Measurements from ENCODE around the gene WBP4.

Gene WBP4

DNA sequence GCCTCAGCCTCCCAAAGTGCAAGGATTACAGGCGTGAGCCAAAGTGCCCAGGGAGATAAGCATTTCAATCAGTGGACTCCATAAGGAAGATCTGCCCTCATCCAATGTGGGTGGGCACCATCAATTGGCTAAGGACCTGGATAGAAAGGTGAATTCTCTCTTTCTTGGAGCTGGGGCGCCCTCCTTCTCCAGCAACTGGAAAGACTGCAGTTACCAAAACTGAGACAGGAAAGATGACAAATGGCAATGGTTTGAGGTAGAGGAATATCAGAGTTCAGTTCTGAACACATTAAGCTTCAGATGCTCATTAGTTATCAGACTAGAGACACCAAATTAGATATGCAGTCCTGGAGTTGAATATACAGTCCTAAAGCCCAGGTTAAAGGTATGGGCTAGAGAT is 31.7 kb upstream of the WBP4 start:
- Histone ChIP-seq H3K36me3 (ENCODE audit: insufficient read depth, low read length) (peaks cover 32% of the 10 kb centered on the region), H3K27ac (ENCODE audit: low read length) (peak overlapping the region; percentile 14; the same call in 1 of the 2 replicates), H2AFZ (ENCODE audit: low read depth, low read length) (no peak overlapping the region), H3K79me2 (ENCODE audit: insufficient read depth, low read length) (peaks cover 97% of the 10 kb centered on the region), H3K4me1 (ENCODE audit: insufficient read depth, low read length) (no peaks in the 10 kb centered on the region; the same call in 1 of the 2 replicates), H3K9me3 (ENCODE audit: insufficient read depth, low read length, severe bottlenecking) (no peaks in the 10 kb centered on the region), H3K9ac (ENCODE audit: low read depth, low read length) (no peak overlapping the region), H4K20me1 (ENCODE audit: insufficient read depth, low read length) (peaks cover 20% of the 10 kb centered on the region; the same call in 1 of the 2 replicates), H3K27me3 (ENCODE audit: insufficient read depth, low read length, poor library complexity) (no peaks in the 10 kb centered on the region), H3K4me3 (ENCODE audit: low read depth in 1 of 2, low read length in 2 of 2) (no peak overlapping the region), H3K4me2 (ENCODE audit: insufficient read depth, low read length) (no peak overlapping the region)
- TF ChIP-seq, protein P1, sequence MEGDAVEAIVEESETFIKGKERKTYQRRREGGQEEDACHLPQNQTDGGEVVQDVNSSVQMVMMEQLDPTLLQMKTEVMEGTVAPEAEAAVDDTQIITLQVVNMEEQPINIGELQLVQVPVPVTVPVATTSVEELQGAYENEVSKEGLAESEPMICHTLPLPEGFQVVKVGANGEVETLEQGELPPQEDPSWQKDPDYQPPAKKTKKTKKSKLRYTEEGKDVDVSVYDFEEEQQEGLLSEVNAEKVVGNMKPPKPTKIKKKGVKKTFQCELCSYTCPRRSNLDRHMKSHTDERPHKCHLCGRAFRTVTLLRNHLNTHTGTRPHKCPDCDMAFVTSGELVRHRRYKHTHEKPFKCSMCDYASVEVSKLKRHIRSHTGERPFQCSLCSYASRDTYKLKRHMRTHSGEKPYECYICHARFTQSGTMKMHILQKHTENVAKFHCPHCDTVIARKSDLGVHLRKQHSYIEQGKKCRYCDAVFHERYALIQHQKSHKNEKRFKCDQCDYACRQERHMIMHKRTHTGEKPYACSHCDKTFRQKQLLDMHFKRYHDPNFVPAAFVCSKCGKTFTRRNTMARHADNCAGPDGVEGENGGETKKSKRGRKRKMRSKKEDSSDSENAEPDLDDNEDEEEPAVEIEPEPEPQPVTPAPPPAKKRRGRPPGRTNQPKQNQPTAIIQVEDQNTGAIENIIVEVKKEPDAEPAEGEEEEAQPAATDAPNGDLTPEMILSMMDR (IDR thresholded peaks at IDR 0.05; ENCODE audit: borderline replicate concordance, extremely low read depth, low read length, poor library complexity, severe bottlenecking): peak; percentile 47
- no peak for TF ChIP-seq EZH2 (IDR thresholded peaks at IDR 0.05; ENCODE audit: borderline replicate concordance, low read depth, low read length, severe bottlenecking)
- ATAC-seq (ENCODE audit: insufficient read depth, low read depth) (peak; percentile 27; the same call in 1 of the 3 replicates), DNase-seq (no peak)

DNA sequence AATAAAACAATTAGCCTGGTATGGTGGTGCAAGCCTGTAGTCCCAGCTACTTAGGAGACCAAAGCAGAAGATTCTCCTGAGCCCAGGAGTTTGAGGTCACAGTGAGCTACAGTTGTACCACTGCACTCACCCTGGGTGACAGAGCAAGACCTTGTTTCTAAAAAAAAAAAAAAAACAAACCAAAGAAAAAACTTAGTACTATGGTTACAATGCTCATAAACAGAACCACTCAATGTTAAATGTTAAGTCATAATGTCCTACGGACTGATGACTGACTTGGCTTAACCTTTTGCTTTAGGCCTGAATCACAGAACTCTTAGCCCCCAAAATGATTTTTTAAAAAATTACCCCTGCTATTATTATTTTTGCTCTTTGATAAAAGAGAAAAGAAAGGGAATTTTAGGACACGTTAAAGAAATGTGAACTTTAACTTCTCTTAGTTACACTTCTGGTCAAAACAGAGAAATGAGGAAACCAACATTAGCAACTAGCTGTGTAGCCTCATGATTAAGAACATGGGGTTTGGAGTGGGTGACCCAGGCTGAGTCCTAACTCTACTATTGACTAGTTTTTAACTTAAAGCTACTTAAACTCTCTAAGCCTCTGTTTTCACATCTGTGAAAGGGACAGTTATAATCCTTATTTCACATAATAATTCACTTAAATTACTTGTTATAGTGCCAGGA is 28.5 kb upstream of the WBP4 start:
- no peak for TF ChIP-seq EZH2 (IDR thresholded peaks at IDR 0.05; ENCODE audit: borderline replicate concordance, low read depth, low read length, severe bottlenecking)
- TF ChIP-seq, protein P1 (IDR thresholded peaks at IDR 0.05; ENCODE audit: borderline replicate concordance, extremely low read depth, low read length, poor library complexity, severe bottlenecking): no peak
- H3K27ac ChIP-seq (ENCODE audit: low read length): no peak overlapping the region
- peaks cover 5% of the 10 kb centered on the region; the same call in 1 of the 2 replicates for H4K20me1 ChIP-seq (ENCODE audit: insufficient read depth, low read length)
- no peak overlapping the region for H3K4me3 ChIP-seq (ENCODE audit: low read depth in 1 of 2, low read length in 2 of 2)
- peaks cover 94% of the 10 kb centered on the region for H3K79me2 ChIP-seq (ENCODE audit: insufficient read depth, low read length)
- 0 out of 2 replicates have a peak, but pooled peaks cover 3% of the 10 kb centered on the region for H3K4me1 ChIP-seq (ENCODE audit: insufficient read depth, low read length)
- peaks cover 10% of the 10 kb centered on the region for H3K36me3 ChIP-seq (ENCODE audit: insufficient read depth, low read length)
- H3K4me2 ChIP-seq (ENCODE audit: insufficient read depth, low read length): no peak overlapping the region
- H3K9ac ChIP-seq (ENCODE audit: low read depth, low read length): no peak overlapping the region
- no peak for DNase-seq
- H3K27me3 ChIP-seq (ENCODE audit: insufficient read depth, low read length, poor library complexity): no peaks in the 10 kb centered on the region
- ATAC-seq (ENCODE audit: insufficient read depth, low read depth): no peak
- H3K9me3 ChIP-seq (ENCODE audit: insufficient read depth, low read length, severe bottlenecking): no peaks in the 10 kb centered on the region
- no peak overlapping the region for H2AFZ ChIP-seq (ENCODE audit: low read depth, low read length)

DNA sequence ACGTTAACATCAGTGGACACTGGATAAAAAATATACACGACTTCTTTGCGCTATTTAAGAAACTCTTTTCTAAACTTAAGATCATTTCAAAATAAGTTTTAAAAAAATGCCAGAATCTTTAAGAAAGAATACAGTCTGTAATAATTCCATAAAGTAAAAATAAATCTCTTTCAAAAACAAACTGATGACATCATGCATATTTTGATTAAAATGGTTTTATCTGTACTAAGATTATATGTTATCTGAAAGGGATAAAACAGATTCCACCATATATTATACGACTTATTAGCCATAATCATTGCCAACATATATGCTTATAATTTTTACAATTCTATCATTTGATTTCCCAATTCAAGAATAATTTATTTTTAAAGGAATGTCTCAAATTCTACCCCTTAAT is 26.9 kb upstream of the WBP4 start:
- DNase-seq (no peak), ATAC-seq (ENCODE audit: insufficient read depth, low read depth) (no peak)
- Histone ChIP-seq H3K36me3 (ENCODE audit: insufficient read depth, low read length) (peaks cover 4% of the 10 kb centered on the region; the same call in 1 of the 2 replicates), H3K4me3 (ENCODE audit: low read depth in 1 of 2, low read length in 2 of 2) (no peak overlapping the region), H3K27me3 (ENCODE audit: insufficient read depth, low read length, poor library complexity) (no peaks in the 10 kb centered on the region), H3K9ac (ENCODE audit: low read depth, low read length) (no peak overlapping the region), H3K4me2 (ENCODE audit: insufficient read depth, low read length) (no peak overlapping the region), H2AFZ (ENCODE audit: low read depth, low read length) (no peak overlapping the region), H4K20me1 (ENCODE audit: insufficient read depth, low read length) (peaks cover 4% of the 10 kb centered on the region; the same call in 1 of the 2 replicates), H3K4me1 (ENCODE audit: insufficient read depth, low read length) (0 out of 2 replicates have a peak, but pooled peaks cover 3% of the 10 kb centered on the region), H3K79me2 (ENCODE audit: insufficient read depth, low read length) (peaks cover 94% of the 10 kb centered on the region), H3K27ac (ENCODE audit: low read length) (no peak overlapping the region), H3K9me3 (ENCODE audit: insufficient read depth, low read length, severe bottlenecking) (no peaks in the 10 kb centered on the region)
- no peak for TF ChIP-seq EZH2 (IDR thresholded peaks at IDR 0.05; ENCODE audit: borderline replicate concordance, low read depth, low read length, severe bottlenecking)
- TF ChIP-seq, protein P1 (IDR thresholded peaks at IDR 0.05; ENCODE audit: borderline replicate concordance, extremely low read depth, low read length, poor library complexity, severe bottlenecking): no peak

Data from DND-41 (cell line).